ENCODE data around the gene GPR32.

The GPR32 gene

DNA sequence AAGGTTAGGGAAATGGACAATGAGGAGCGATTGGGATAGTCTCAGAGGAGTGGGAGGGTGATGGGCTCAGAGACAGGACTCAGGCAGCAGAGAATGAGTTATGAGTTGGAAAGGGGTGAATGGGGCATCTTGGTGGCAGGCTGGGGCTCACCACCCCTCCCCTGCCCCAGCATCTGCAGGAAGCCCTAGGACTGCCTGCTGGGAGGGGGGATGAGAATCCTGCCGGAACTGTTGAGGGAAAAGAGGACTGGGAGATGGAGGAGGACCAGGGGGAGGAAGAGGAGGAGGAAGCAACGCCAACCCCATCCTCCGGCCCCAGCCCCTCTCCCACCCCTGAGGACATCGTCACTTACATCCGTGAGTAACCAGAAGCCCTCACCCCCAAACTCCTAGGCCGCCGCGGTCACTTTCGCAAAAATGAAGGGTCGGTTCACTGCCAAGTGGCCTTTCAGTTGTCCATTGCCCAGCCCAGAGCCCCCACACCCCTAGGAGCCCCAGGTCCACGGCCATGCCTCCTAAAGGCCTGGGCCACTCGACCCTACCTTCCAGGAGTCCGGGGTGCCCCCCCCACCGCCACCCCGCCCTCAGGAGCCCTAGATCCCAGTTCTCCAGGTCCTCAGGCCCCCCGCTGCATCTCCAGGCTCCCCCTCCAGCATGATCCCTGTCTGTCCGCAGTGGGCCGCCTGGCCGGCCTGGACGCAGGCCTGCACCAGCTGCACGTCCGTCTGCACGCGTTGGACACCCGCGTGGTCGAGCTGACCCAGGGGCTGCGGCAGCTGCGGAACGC is 46.3 kb upstream of the GPR32 start:
- H3K9me3 ChIP-seq (ENCODE audit: severe bottlenecking) = no peaks in the 10 kb centered on the region
- no peaks in the 10 kb centered on the region for H3K36me3 ChIP-seq
- TF ChIP-seq, protein P1, sequence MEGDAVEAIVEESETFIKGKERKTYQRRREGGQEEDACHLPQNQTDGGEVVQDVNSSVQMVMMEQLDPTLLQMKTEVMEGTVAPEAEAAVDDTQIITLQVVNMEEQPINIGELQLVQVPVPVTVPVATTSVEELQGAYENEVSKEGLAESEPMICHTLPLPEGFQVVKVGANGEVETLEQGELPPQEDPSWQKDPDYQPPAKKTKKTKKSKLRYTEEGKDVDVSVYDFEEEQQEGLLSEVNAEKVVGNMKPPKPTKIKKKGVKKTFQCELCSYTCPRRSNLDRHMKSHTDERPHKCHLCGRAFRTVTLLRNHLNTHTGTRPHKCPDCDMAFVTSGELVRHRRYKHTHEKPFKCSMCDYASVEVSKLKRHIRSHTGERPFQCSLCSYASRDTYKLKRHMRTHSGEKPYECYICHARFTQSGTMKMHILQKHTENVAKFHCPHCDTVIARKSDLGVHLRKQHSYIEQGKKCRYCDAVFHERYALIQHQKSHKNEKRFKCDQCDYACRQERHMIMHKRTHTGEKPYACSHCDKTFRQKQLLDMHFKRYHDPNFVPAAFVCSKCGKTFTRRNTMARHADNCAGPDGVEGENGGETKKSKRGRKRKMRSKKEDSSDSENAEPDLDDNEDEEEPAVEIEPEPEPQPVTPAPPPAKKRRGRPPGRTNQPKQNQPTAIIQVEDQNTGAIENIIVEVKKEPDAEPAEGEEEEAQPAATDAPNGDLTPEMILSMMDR (IDR thresholded peaks at IDR 0.05; ENCODE audit: low read depth, low read length) = no peak
- H3K27ac ChIP-seq = peak overlapping the region; percentile 57
- H3K27me3 ChIP-seq (ENCODE audit: insufficient read depth, low read depth, severe bottlenecking) = no peaks in the 10 kb centered on the region
- no peak for DNase-seq
- peak overlapping the region; percentile 64 for H3K4me3 ChIP-seq (ENCODE audit: low read depth, low read length)

DNA sequence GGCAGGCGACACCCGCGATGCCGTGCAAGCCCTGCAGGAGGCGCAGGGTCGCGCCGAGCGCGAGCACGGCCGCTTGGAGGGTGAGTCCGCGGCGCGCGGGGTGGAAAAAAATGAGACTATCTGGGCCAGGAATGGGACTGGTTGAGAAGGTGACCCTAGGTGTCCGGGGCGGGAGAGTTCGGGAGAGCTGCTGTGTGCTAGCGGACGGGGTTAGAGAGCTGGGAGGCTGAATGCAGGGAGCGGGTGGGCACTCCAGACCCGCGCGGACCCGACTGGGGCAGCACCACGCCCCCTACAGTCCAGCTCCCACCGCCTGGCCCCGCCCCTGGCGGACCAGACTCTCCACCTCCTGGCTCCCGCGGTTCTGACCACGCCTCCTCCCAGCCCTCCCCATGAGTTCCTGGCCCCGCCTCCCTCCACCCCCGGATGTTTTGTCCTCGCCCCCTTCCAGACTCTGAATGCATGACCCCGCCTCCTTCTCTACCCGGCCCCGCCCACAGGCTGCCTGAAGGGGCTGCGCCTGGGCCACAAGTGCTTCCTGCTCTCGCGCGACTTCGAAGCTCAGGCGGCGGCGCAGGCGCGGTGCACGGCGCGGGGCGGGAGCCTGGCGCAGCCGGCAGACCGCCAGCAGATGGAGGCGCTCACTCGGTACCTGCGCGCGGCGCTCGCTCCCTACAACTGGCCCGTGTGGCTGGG is 45.6 kb upstream of the GPR32 start:
- H3K9me3 ChIP-seq (ENCODE audit: severe bottlenecking) = no peaks in the 10 kb centered on the region
- H3K36me3 ChIP-seq = no peaks in the 10 kb centered on the region
- peak overlapping the region; percentile 79 for H3K27ac ChIP-seq
- TF ChIP-seq, protein P1 (IDR thresholded peaks at IDR 0.05; ENCODE audit: low read depth, low read length) = peak; percentile 82
- DNase-seq = peak; percentile 100
- no peaks in the 10 kb centered on the region for H3K27me3 ChIP-seq (ENCODE audit: insufficient read depth, low read depth, severe bottlenecking)
- H3K4me3 ChIP-seq (ENCODE audit: low read depth, low read length) = peak overlapping the region; percentile 85

DNA sequence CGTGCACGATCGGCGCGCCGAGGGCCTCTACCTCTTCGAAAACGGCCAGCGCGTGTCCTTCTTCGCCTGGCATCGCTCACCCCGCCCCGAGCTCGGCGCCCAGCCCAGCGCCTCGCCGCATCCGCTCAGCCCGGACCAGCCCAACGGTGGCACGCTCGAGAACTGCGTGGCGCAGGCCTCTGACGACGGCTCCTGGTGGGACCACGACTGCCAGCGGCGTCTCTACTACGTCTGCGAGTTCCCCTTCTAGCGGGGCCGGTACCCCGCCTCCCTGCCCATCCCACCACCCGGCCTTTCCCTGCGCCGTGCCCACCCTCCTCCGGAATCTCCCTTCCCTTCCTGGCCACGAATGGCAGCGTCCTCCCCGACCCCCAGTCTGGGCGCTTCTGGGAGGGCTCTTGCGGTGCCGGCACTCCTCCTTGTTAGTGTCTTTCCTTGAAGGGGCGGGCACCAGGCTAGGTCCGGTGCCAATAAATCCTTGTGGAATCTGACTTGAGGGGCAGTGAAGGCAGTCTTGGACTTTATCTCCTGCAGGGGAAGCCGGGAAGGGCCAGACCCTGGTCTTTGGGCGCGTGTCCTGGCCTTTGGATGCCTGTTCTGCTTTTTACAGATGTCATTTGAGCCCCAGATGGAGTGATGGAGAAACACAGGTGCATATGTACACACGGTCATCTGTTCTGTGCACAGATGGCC is 44.9 kb upstream of the GPR32 start:
- Histone ChIP-seq H3K27ac (peak overlapping the region; percentile 79), H3K9me3 (ENCODE audit: severe bottlenecking) (no peaks in the 10 kb centered on the region), H3K4me3 (ENCODE audit: low read depth, low read length) (peak overlapping the region; percentile 85), H3K27me3 (ENCODE audit: insufficient read depth, low read depth, severe bottlenecking) (no peaks in the 10 kb centered on the region), H3K36me3 (no peaks in the 10 kb centered on the region)
- TF ChIP-seq, protein P1 (IDR thresholded peaks at IDR 0.05; ENCODE audit: low read depth, low read length) = no peak
- no peak for DNase-seq

DNA sequence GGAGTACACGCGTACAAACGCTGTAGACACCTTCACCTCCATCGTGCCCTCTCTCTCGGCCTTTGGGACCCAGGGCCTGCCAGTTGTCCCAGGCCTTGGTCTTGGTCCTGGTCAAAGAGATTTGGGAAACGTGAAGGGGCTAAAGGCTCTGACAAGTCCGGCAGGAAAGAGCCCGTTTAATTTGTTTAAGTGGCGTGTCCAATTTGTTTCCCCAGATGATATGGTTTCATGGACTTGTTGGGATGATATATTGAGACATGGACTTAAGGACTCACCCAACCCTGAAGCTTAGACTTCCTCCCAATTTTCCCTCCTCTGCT is 44.4 kb upstream of the GPR32 start:
- no peaks in the 10 kb centered on the region for H3K36me3 ChIP-seq
- H3K27me3 ChIP-seq (ENCODE audit: insufficient read depth, low read depth, severe bottlenecking) = no peaks in the 10 kb centered on the region
- no peaks in the 10 kb centered on the region for H3K9me3 ChIP-seq (ENCODE audit: severe bottlenecking)
- no peak for DNase-seq
- no peak overlapping the region for H3K27ac ChIP-seq
- TF ChIP-seq, protein P1 (IDR thresholded peaks at IDR 0.05; ENCODE audit: low read depth, low read length) = no peak
- peak overlapping the region; percentile 85 for H3K4me3 ChIP-seq (ENCODE audit: low read depth, low read length)

DNA sequence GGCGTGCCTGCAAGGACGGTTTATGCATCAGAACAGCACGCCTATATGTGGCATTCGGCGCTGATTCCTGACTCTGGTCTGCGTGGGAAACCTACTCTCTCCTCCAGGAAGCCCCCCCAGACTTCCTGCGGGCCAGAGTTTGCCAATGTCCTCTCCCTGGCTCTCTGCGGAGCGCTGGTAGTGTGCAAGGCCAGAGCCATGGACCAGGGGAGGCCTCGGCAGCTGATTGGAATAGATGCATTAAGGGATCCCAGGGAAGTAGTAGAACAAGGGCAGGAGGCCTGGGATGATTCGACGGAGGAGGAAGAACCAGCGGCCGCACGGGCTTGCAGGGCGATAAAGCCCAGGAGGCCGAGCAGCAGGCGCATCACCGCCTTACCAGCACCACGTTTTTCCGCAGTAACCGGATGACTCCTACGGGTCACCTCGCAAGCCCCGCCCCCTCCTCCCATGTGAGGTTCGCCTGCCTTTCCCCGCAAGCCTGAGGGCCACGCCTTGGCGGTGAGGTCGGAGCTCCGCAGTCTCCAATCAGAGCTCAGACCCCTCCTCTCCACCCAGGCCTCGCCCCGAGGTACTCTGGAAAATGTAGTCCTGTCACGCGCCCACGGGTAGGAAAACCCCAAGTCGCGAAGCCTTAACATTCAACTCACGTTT is 42.1 kb upstream of the GPR32 start:
- H3K27me3 ChIP-seq (ENCODE audit: insufficient read depth, low read depth, severe bottlenecking) = no peaks in the 10 kb centered on the region
- TF ChIP-seq, protein P1 (IDR thresholded peaks at IDR 0.05; ENCODE audit: low read depth, low read length) = no peak
- no peak overlapping the region for H3K27ac ChIP-seq
- DNase-seq = peak; percentile 23
- H3K9me3 ChIP-seq (ENCODE audit: severe bottlenecking) = no peaks in the 10 kb centered on the region
- no peaks in the 10 kb centered on the region for H3K36me3 ChIP-seq
- no peak overlapping the region for H3K4me3 ChIP-seq (ENCODE audit: low read depth, low read length)

Measured in WERI-Rb-1 (cell line).